Measurements from ENCODE around the gene PHF1. TPM values are rescaled to one million over a fixed set of nuclear protein-coding genes. Genes with fewer than 3 reads are reported as not detected.
A peak's percentile ranks its signal among the peaks of the same experiment; 100 is the strongest.

Gene PHF1
- total and polyA plus RNA-seq, 2 of the 13 experiments (the other 11 are each of a cell fraction or from before 2014, with no cell fraction given): 25.4 to 61.9 TPM

- TF ChIP-seq SOX13 (IDR thresholded peaks at IDR 0.05): no peak
- TF ChIP-seq SOX13 (CRISPR knock-in tag; conservative IDR thresholded peaks at IDR 0.05 in 1 of 2, IDR thresholded peaks at IDR 0.05 in 1 of 2): 0 out of 4 replicates have a peak, but pooled peaks of 1 of the 2 experiments have one; percentile 3
- TF ChIP-seq ZNF468 (CRISPR knock-in tag; IDR thresholded peaks at IDR 0.05): no peak
- no peak for TF ChIP-seq SETDB1 (CRISPR knock-in tag; IDR thresholded peaks at IDR 0.05; ENCODE audit: borderline replicate concordance)
- TF ChIP-seq ZNF136 (CRISPR knock-in tag; IDR thresholded peaks at IDR 0.05; ENCODE audit: low read depth): no peak
- no peak for TF ChIP-seq ZNF431 (CRISPR knock-in tag; IDR thresholded peaks at IDR 0.05; ENCODE audit: borderline replicate concordance, low read depth)
- peak; percentile 18; the same call in 1 of the 2 replicates for TF ChIP-seq GLI4 (CRISPR knock-in tag; IDR thresholded peaks at IDR 0.05; ENCODE audit: borderline replicate concordance)
- TF ChIP-seq NFE2L1 (CRISPR knock-in tag; IDR thresholded peaks at IDR 0.05; ENCODE audit: borderline replicate concordance): peak; percentile 77; the same call in 1 of the 2 replicates
- TF ChIP-seq PRPF4 (IDR thresholded peaks at IDR 0.05; ENCODE audit: low read depth, low read length, poor library complexity, severe bottlenecking): no peak
- no peak; the same call in 1 of the 2 replicates for TF ChIP-seq ZNF691 (CRISPR knock-in tag; IDR thresholded peaks at IDR 0.05; ENCODE audit: borderline replicate concordance, low read depth)
- TF ChIP-seq PLRG1 (conservative IDR thresholded peaks at IDR 0.05): no peak
- peak; percentile 36 for TF ChIP-seq ASH2L (IDR thresholded peaks at IDR 0.05; ENCODE audit: insufficient read length, low read depth, low read length)
- TF ChIP-seq ZBTB42 (CRISPR knock-in tag; IDR thresholded peaks at IDR 0.05): 0 out of 2 replicates have a peak, but pooled peaks have one; percentile 23
- TF ChIP-seq, protein P1, sequence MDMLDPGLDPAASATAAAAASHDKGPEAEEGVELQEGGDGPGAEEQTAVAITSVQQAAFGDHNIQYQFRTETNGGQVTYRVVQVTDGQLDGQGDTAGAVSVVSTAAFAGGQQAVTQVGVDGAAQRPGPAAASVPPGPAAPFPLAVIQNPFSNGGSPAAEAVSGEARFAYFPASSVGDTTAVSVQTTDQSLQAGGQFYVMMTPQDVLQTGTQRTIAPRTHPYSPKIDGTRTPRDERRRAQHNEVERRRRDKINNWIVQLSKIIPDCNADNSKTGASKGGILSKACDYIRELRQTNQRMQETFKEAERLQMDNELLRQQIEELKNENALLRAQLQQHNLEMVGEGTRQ (IDR thresholded peaks at IDR 0.05; ENCODE audit: low read depth, low read length): no peak
- TF ChIP-seq, protein P1 (CRISPR knock-in tag; IDR thresholded peaks at IDR 0.05; ENCODE audit: borderline replicate concordance): no peak
- TF ChIP-seq, protein P2, sequence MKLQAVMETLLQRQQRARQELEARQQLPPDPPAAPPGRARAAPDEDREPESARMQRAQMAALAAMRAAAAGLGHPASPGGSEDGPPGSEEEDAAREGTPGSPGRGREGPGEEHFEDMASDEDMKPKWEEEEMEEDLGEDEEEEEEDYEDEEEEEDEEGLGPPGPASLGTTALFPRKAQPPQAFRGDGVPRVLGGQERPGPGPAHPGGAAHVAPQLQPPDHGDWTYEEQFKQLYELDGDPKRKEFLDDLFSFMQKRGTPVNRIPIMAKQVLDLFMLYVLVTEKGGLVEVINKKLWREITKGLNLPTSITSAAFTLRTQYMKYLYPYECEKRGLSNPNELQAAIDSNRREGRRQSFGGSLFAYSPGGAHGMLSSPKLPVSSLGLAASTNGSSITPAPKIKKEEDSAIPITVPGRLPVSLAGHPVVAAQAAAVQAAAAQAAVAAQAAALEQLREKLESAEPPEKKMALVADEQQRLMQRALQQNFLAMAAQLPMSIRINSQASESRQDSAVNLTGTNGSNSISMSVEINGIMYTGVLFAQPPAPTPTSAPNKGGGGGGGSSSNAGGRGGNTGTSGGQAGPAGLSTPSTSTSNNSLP (IDR thresholded peaks at IDR 0.05; ENCODE audit: low read depth, low read length): no peak
- no peak for TF ChIP-seq FOXK1 (CRISPR knock-in tag; IDR thresholded peaks at IDR 0.05; ENCODE audit: borderline replicate concordance, low read depth)
- TF ChIP-seq ZNF230 (CRISPR knock-in tag; IDR thresholded peaks at IDR 0.05): no peak
- TF ChIP-seq, protein P3, sequence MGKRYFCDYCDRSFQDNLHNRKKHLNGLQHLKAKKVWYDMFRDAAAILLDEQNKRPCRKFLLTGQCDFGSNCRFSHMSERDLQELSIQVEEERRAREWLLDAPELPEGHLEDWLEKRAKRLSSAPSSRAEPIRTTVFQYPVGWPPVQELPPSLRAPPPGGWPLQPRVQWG (CRISPR knock-in tag; IDR thresholded peaks at IDR 0.05; ENCODE audit: borderline replicate concordance, low read depth): no peak
- no peak for TF ChIP-seq ZNF124 (CRISPR knock-in tag; IDR thresholded peaks at IDR 0.05)
- no peak; the same call in 1 of the 2 replicates for TF ChIP-seq EEA1 (CRISPR knock-in tag; IDR thresholded peaks at IDR 0.05; ENCODE audit: borderline replicate concordance)
- TF ChIP-seq MTA1 (CRISPR knock-in tag; IDR thresholded peaks at IDR 0.05; ENCODE audit: borderline replicate concordance): no peak
Measured at GRCh38 chr6:33391922-33392594, 18.8 kb upstream of the PHF1 start (continued).
